HG03342 (cell line): ENCODE results near the gene PRND.
"Not testable (repeated sequence)": the region's sequence is repeated elsewhere in the genome, so short reads cannot be mapped to it uniquely, and the experiment has no call there.

Source experiments
- ATAC-seq: cut with Tn5 transposase; IDR thresholded peaks from one replicate; pipeline ENCODE4 v1.9.1; 2021; ENCODE audit warnings: mild to moderate bottlenecking, moderate library complexity; ENCODE audit not compliant: unreplicated experiment

The PRND gene

GRCh38 chr20:4736875-4737274 is 15.2 kb downstream of the PRND start:
- ATAC-seq = no peak

- ATAC-seq = no peak
Observed at GRCh38 chr20:4737857-4738627, 16.3 kb downstream of the PRND start.

- no peak for ATAC-seq
Observed at GRCh38 chr20:4740774-4741431, 19.2 kb downstream of the PRND start.

- no peak for ATAC-seq
Observed at GRCh38 chr20:4748847-4749246, 27.1 kb downstream of the PRND start.

GRCh38 chr20:4749326-4749725 is 27.6 kb downstream of the PRND start:
- ATAC-seq = no peak

- ATAC-seq = no peak
Observed at GRCh38 chr20:4750381-4750780, 28.7 kb downstream of the PRND start.

GRCh38 chr20:4759100-4759884 is 37.6 kb downstream of the PRND start:
- not testable (repeated sequence) for ATAC-seq

GRCh38 chr20:4763261-4763660 is 41.6 kb downstream of the PRND start:
- no peak for ATAC-seq

- no peak for ATAC-seq
Observed at GRCh38 chr20:4763723-4764510, 42.2 kb downstream of the PRND start.

GRCh38 chr20:4764805-4765204 is 43.1 kb downstream of the PRND start:
- no peak for ATAC-seq

- no peak for ATAC-seq
Observed at GRCh38 chr20:4765681-4766080, 44.0 kb downstream of the PRND start.

GRCh38 chr20:4766631-4767030 is 44.9 kb downstream of the PRND start:
- no peak for ATAC-seq

- no peak for ATAC-seq
Observed at GRCh38 chr20:4767084-4767483, 45.4 kb downstream of the PRND start.

GRCh38 chr20:4769328-4769727 is 47.6 kb downstream of the PRND start:
- ATAC-seq = no peak

GRCh38 chr20:4770026-4770425 is 48.3 kb downstream of the PRND start:
- ATAC-seq = no peak

GRCh38 chr20:4771004-4771403 is 49.3 kb downstream of the PRND start:
- no peak for ATAC-seq

- no peak for ATAC-seq
Observed at GRCh38 chr20:4772132-4772531, 50.4 kb downstream of the PRND start.

GRCh38 chr20:4773014-4773413 is 51.3 kb downstream of the PRND start:
- not testable (repeated sequence) for ATAC-seq

GRCh38 chr20:4773736-4774135 is 52.0 kb downstream of the PRND start:
- ATAC-seq = no peak

GRCh38 chr20:4774207-4774606 is 52.5 kb downstream of the PRND start:
- ATAC-seq = no peak
